DMS53 treated with DMSO at 0.1 percent for 48 hours (cell line): Measurements from ENCODE around the gene FBLN5.
A peak's percentile ranks its signal among the peaks of the same experiment; 100 is the strongest.

Experiments used
- DNase-seq: peaks from one replicate; lab custom pipeline; 2025; ENCODE audit not compliant: unreplicated experiment; lab: John Stamatoyannopoulos, UW

Gene FBLN5, protein sequence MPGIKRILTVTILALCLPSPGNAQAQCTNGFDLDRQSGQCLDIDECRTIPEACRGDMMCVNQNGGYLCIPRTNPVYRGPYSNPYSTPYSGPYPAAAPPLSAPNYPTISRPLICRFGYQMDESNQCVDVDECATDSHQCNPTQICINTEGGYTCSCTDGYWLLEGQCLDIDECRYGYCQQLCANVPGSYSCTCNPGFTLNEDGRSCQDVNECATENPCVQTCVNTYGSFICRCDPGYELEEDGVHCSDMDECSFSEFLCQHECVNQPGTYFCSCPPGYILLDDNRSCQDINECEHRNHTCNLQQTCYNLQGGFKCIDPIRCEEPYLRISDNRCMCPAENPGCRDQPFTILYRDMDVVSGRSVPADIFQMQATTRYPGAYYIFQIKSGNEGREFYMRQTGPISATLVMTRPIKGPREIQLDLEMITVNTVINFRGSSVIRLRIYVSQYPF

DNA sequence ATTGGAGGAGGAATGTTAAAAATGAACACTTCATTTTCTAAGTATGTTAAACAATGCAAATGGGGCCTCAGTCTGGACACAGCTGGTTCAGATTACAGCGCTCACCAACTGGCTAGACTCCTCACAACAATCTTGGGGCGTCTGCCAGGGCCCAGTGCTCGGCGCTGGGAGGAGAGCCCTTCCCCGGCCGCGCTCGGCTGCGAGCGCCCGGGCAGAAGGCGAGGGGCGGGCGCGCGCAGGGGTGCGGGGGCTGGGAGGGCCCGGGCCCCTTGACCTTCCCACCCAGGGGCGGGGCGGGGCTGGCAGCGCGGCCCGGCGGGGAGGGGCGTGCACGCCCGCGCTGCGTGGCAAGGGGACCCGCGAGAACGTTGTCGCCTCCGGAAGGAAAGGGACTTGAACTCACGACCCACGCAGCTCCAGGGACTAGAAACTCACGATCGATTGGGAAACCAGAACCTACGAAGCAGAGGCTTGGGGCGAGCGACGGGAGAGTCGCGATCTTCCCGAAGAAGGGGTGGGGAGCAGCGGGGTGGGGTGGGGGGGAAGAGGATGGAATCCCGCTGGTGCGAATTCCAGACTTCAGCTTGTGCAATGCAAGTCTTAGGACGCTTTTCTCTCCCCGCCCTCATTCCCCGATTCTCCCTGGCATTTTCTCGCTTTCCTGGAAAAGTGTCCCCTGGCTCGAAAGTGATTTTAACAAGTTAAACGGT is at the start of gene FBLN5:
FBLN5 (minus strand) TSS at position 220 of the 710 bp plus-strand sequence. CDS start 465 bp downstream, outside the sequence.
- DNase-seq: no peak

DNA sequence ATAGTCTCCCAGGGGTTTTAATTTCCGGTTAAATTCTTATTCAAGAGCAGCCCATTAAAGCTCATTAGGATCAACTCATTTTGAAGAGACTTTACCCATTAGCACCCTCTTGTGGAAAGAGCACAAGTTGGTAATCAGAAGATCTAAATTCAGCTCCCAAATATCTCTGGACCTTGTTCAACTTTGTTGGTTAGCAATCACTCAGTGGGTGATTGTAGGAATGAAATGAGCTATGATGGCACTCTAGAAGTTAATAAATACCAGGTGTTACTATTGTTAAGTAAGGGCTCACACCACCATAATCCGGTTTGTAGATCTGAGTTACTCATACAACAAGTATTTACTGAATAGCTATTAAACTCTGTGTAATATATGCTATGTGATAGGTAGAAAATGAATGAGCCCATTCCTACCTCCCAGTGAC is 49.5 kb upstream of the FBLN5 start:
- peak; percentile 55 for DNase-seq

DNA sequence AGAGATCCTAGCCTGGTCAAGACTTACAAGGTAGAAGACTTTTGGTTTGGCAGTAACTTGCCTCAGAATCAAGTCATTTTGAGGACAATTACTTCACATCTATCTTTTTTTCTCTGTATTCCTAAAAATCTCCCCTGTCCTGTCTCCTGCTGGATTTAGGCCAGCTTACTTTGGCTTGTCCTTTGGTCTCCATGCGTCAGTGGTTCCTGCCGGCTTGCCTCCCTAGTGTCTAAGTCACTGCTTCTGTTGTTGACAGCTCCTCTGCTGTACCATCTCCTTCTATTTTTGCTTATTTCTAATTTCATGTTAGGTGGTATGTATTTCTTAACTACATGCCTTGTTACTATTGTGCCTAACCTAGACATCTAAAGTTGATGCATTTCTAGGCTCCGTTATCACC is 39.7 kb upstream of the FBLN5 start:
- no peak for DNase-seq

GRCh38 chr14:91985521-91986255 is 38.2 kb upstream of the FBLN5 start:
- no peak for DNase-seq

- DNase-seq: no peak
These were observed 37.5 kb upstream of the FBLN5 start for GRCh38 chr14:91985008-91985407.

- DNase-seq: no peak
These were observed 36.1 kb upstream of the FBLN5 start for GRCh38 chr14:91983588-91983987.

GRCh38 chr14:91980157-91980556 is 32.7 kb upstream of the FBLN5 start:
- no peak for DNase-seq

GRCh38 chr14:91977884-91978283 is 30.4 kb upstream of the FBLN5 start:
- DNase-seq: no peak

DNA sequence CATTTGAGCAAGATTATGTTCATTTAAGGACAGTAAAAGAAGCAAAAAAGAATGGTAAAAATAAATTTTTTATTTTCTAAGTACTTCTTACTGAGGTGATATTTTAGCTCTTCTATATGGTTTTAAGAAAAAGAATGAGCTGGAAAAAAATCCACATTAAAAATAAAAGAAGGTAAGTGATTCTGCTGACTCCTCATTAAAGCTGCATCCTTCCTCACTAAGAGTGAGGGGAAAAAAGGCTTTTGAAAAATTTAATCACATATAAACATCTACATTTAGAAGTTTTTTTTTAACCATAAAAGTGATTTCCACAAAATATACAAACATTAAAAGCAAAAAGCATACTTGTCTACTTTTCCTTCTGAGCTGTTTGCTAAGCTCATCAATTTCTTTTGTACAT is 28.3 kb upstream of the FBLN5 start:
- DNase-seq: no peak

DNA sequence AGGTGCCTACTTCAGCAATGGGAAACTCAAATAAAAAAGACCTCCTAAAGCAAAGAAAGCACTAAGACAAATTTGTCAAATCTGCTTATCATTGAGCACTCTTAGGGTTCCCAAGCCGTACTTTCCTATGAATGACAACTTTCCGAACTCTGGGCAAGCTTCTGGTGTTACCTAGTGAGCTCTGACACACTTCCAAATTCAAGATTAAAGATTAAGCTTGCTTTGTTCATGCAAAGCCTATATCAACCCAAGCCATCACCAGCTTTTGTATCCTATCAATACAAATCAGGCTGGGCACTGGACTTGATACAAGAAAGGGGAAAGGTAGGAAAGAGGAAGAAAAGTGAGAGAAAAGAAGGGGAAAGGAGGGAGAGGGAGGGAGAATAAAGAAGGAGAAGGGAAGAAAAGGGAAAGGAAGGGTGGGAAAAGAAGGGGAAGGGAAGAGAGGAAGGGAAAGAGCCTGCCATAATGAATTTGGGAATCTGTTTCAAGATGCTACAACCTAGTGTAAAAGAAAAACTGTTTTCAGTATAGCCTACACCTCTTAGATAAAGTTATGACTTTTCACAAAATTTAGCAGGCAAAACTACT is 23.8 kb upstream of the FBLN5 start:
- no peak for DNase-seq

- no peak for DNase-seq
These were observed 20.8 kb upstream of the FBLN5 start for GRCh38 chr14:91968280-91968679.

DNA sequence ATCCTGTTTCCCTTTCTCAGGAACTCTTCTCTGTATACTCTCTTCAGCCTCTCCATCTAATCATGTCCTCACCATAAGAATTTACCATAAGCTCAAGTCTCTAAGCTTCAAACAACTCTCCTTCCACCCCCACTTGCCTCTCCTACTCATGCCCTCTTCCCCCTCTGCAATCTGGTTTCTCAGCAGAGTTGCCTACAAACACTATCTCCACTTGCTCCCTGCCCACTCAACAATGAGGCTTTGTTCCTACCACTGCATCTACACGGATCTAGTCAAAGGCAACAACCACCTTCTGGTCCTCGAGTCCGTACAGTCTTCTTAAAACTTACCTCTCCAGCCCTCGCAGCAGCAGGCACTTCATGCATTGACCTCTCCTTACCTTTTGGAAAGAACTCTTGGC is 17.2 kb upstream of the FBLN5 start:
- no peak for DNase-seq

- DNase-seq: no peak
These were observed 16.5 kb upstream of the FBLN5 start for GRCh38 chr14:91964011-91964410.

DNA sequence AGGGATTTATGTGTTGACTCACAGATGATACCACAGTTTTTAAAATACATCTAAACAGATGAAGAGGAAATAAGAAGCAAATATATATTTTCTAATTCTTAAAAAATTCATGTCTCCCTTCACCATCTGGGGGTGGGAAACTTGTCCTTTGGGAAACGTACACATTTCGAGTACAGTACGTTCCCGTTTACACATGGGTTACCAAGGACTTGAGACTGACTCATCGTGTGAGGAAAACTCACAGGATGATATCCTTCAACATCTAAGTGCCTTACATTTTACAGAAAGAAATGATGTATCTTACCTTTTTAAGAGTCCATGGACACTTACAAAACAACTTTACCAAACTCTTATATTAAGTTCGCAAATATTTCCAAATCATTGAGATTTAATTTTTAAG is 16.0 kb upstream of the FBLN5 start:
- no peak for DNase-seq

GRCh38 chr14:91961297-91962220 is 14.1 kb upstream of the FBLN5 start:
- no peak for DNase-seq

DNA sequence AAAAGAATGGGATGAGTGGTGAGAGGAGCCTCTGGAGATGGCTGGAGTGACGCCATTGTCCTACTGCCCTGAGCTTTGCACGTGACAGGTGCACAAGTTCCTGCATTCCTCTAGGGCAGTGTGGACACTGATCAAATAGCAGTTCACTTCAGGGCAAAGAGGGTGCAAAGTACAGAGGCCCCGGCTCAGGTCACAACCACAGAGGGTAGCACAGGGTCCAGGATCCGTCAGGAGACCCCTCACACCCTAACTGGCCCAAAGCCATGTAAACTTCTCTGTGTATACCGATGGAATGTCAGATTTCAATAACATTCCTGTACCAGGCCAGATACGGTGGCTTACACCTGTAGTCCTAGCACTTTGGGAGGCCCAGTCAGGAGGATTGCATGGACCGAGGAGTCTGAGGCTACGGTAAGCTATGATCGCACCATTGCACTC is 10.4 kb upstream of the FBLN5 start:
- DNase-seq: no peak

DNA sequence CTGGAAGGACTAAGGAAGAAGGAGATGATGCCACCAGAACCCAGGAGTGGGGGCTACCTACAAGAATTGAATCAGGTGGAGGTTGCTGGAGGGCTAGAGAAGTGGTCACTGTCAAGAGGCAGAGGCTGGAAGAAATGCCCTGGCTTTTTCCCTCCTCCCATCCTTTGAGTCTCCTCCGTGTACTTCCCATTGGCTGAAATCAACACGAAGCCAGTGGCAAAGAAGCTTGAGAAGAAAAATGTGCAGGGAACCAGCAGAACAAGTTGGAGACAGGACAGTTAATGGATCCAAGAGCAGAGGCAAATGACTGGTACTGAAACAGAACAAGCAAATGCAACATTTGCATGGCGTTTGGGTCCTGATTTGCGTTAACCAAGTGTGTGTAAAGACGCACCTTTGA is 9.1 kb upstream of the FBLN5 start:
- no peak for DNase-seq

GRCh38 chr14:91955168-91955567 is 7.7 kb upstream of the FBLN5 start:
- no peak for DNase-seq

- DNase-seq: no peak
These were observed 5.9 kb upstream of the FBLN5 start for GRCh38 chr14:91953170-91953985.
